Activated naive CD8-positive, alpha-beta T cell treated with anti-CD3 and anti-CD28 coated beads for 36 hours (primary cell): ENCODE measurements around the gene KCNJ16. TPM values are rescaled to one million over a fixed set of nuclear protein-coding genes. Genes with fewer than 3 reads are reported as not detected.

Experiments used
- DNase-seq: peaks from one replicate; pipeline ENCODE4 v3.0.0; 2021
- H3K27ac Mint-ChIP-seq: one replicate; pipeline ENCODE4 v1.8.0; 2022; ENCODE audit warnings: mild to moderate bottlenecking, moderate library complexity, mixed read lengths
- H3K27me3 Mint-ChIP-seq: one replicate; pipeline ENCODE4 v1.8.0; 2022; ENCODE audit warnings: mild to moderate bottlenecking, mixed read lengths
- H3K36me3 Mint-ChIP-seq: one replicate; pipeline ENCODE4 v1.8.0; 2021; ENCODE audit warnings: mild to moderate bottlenecking, mixed read lengths
- H3K4me1 Mint-ChIP-seq: one replicate; pipeline ENCODE4 v1.8.0; 2021; ENCODE audit warnings: mixed read lengths
- H3K4me3 Mint-ChIP-seq: one replicate; pipeline ENCODE4 v1.8.0; 2022; ENCODE audit warnings: mild to moderate bottlenecking, moderate library complexity, mixed read lengths
- H3K9me3 Mint-ChIP-seq: one replicate; pipeline ENCODE4 v1.8.0; 2022; ENCODE audit warnings: mixed read lengths
- total RNA-seq, 2 experiments: library from RNA; stranded (reverse); gene quantifications; one replicate each; pipeline ENCODE4 v1.2.3, GENCODE V29; 2021

The KCNJ16 gene
- total RNA-seq, 2 experiments from 2014 or later, result not detected

- Mint-ChIP-seq H3K4me3 (no peak overlapping the region), H3K27ac (no peak overlapping the region), H3K36me3 (no peaks in the 10 kb centered on the region), H3K4me1 (no peaks in the 10 kb centered on the region), H3K9me3 (peaks cover 3% of the 10 kb centered on the region), H3K27me3 (peaks cover 3% of the 10 kb centered on the region)
- DNase-seq, result no peak
Observed at GRCh38 chr17:70121126-70121525, 46.1 kb downstream of the KCNJ16 start.

- H3K27me3 Mint-ChIP-seq, result peaks cover 3% of the 10 kb centered on the region
- DNase-seq, result no peak
- no peak overlapping the region for H3K4me3 Mint-ChIP-seq
- H3K27ac Mint-ChIP-seq, result no peak overlapping the region
- H3K36me3 Mint-ChIP-seq, result no peaks in the 10 kb centered on the region
- no peaks in the 10 kb centered on the region for H3K4me1 Mint-ChIP-seq
- H3K9me3 Mint-ChIP-seq, result no peaks in the 10 kb centered on the region
Observed at GRCh38 chr17:70123193-70123592, 48.2 kb downstream of the KCNJ16 start.

GRCh38 chr17:70124723-70125122 is 49.7 kb downstream of the KCNJ16 start:
- no peak overlapping the region for H3K27ac Mint-ChIP-seq
- H3K4me1 Mint-ChIP-seq, result no peaks in the 10 kb centered on the region
- no peak overlapping the region for H3K4me3 Mint-ChIP-seq

GRCh38 chr17:70127221-70127873 is 52.3 kb downstream of the KCNJ16 start:
- H3K36me3 Mint-ChIP-seq, result no peaks in the 10 kb centered on the region
- H3K27ac Mint-ChIP-seq, result no peak overlapping the region
- no peak overlapping the region for H3K4me3 Mint-ChIP-seq
- no peaks in the 10 kb centered on the region for H3K9me3 Mint-ChIP-seq
- H3K27me3 Mint-ChIP-seq, result peaks cover 3% of the 10 kb centered on the region
- H3K4me1 Mint-ChIP-seq, result no peaks in the 10 kb centered on the region
- no peak for DNase-seq

More at GRCh38 chr17:70124723-70125122, 49.7 kb downstream of the KCNJ16 start:
- Mint-ChIP-seq H3K36me3 (no peaks in the 10 kb centered on the region), H3K9me3 (no peaks in the 10 kb centered on the region), H3K27me3 (peaks cover 3% of the 10 kb centered on the region)
- DNase-seq, result no peak

GRCh38 chr17:70128727-70129238 is 53.8 kb downstream of the KCNJ16 start:
- no peaks in the 10 kb centered on the region for H3K9me3 Mint-ChIP-seq

GRCh38 chr17:70130289-70130688 is 55.3 kb downstream of the KCNJ16 start:
- H3K4me3 Mint-ChIP-seq, result no peak overlapping the region
- no peak for DNase-seq
- no peaks in the 10 kb centered on the region for H3K36me3 Mint-ChIP-seq
- H3K27ac Mint-ChIP-seq, result no peak overlapping the region
- H3K9me3 Mint-ChIP-seq, result no peaks in the 10 kb centered on the region
- H3K27me3 Mint-ChIP-seq, result peaks cover 6% of the 10 kb centered on the region
- H3K4me1 Mint-ChIP-seq, result no peaks in the 10 kb centered on the region

More at GRCh38 chr17:70128727-70129238, 53.8 kb downstream of the KCNJ16 start:
- no peaks in the 10 kb centered on the region for H3K27me3 Mint-ChIP-seq
- H3K27ac Mint-ChIP-seq, result no peak overlapping the region
- no peaks in the 10 kb centered on the region for H3K4me1 Mint-ChIP-seq
- no peaks in the 10 kb centered on the region for H3K36me3 Mint-ChIP-seq
- no peak for DNase-seq
- no peak overlapping the region for H3K4me3 Mint-ChIP-seq

GRCh38 chr17:70132505-70132904 is 57.5 kb downstream of the KCNJ16 start:
- Mint-ChIP-seq H3K27me3 (peaks cover 13% of the 10 kb centered on the region), H3K9me3 (no peaks in the 10 kb centered on the region)

GRCh38 chr17:70134042-70134441 is 59.0 kb downstream of the KCNJ16 start:
- H3K9me3 Mint-ChIP-seq, result no peaks in the 10 kb centered on the region
- H3K27ac Mint-ChIP-seq, result no peak overlapping the region
- H3K4me1 Mint-ChIP-seq, result peaks cover 17% of the 10 kb centered on the region
- H3K27me3 Mint-ChIP-seq, result peaks cover 13% of the 10 kb centered on the region
- H3K36me3 Mint-ChIP-seq, result no peaks in the 10 kb centered on the region
- no peak for DNase-seq
- H3K4me3 Mint-ChIP-seq, result no peak overlapping the region

More at GRCh38 chr17:70132505-70132904, 57.5 kb downstream of the KCNJ16 start:
- Mint-ChIP-seq H3K4me1 (peaks cover 9% of the 10 kb centered on the region), H3K4me3 (no peak overlapping the region), H3K36me3 (no peaks in the 10 kb centered on the region), H3K27ac (no peak overlapping the region)
- no peak for DNase-seq

GRCh38 chr17:70134777-70135176 is 59.8 kb downstream of the KCNJ16 start:
- peaks cover 17% of the 10 kb centered on the region for H3K4me1 Mint-ChIP-seq
- no peak overlapping the region for H3K4me3 Mint-ChIP-seq
- DNase-seq, result no peak
- H3K9me3 Mint-ChIP-seq, result no peaks in the 10 kb centered on the region
- no peak overlapping the region for H3K27ac Mint-ChIP-seq
- H3K36me3 Mint-ChIP-seq, result no peaks in the 10 kb centered on the region
- H3K27me3 Mint-ChIP-seq, result peaks cover 19% of the 10 kb centered on the region

GRCh38 chr17:70136131-70136530 is 61.1 kb downstream of the KCNJ16 start:
- Mint-ChIP-seq H3K4me3 (no peak overlapping the region), H3K36me3 (no peaks in the 10 kb centered on the region), H3K9me3 (no peaks in the 10 kb centered on the region), H3K4me1 (peaks cover 17% of the 10 kb centered on the region), H3K27ac (no peak overlapping the region), H3K27me3 (peaks cover 19% of the 10 kb centered on the region)
- DNase-seq, result no peak

GRCh38 chr17:70137451-70138230 is 62.6 kb downstream of the KCNJ16 start:
- peaks cover 19% of the 10 kb centered on the region for H3K27me3 Mint-ChIP-seq
- peak; percentile 23 for DNase-seq
- no peak overlapping the region for H3K4me3 Mint-ChIP-seq
- peaks cover 17% of the 10 kb centered on the region for H3K4me1 Mint-ChIP-seq
- H3K27ac Mint-ChIP-seq, result no peak overlapping the region
- H3K9me3 Mint-ChIP-seq, result no peaks in the 10 kb centered on the region
- no peaks in the 10 kb centered on the region for H3K36me3 Mint-ChIP-seq

- no peak for DNase-seq
- no peak overlapping the region for H3K4me3 Mint-ChIP-seq
- no peaks in the 10 kb centered on the region for H3K36me3 Mint-ChIP-seq
- H3K9me3 Mint-ChIP-seq, result no peaks in the 10 kb centered on the region
- peaks cover 22% of the 10 kb centered on the region for H3K27me3 Mint-ChIP-seq
- H3K27ac Mint-ChIP-seq, result no peak overlapping the region
- peaks cover 17% of the 10 kb centered on the region for H3K4me1 Mint-ChIP-seq
Observed at GRCh38 chr17:70138291-70138865, 63.4 kb downstream of the KCNJ16 start.

GRCh38 chr17:70139449-70139993 is 64.5 kb downstream of the KCNJ16 start:
- Mint-ChIP-seq H3K27ac (no peak overlapping the region), H3K9me3 (no peaks in the 10 kb centered on the region), H3K4me1 (peaks cover 17% of the 10 kb centered on the region), H3K36me3 (no peaks in the 10 kb centered on the region), H3K4me3 (no peak overlapping the region), H3K27me3 (peaks cover 21% of the 10 kb centered on the region)
- DNase-seq, result no peak

GRCh38 chr17:70144260-70144846 is 69.3 kb downstream of the KCNJ16 start:
- H3K36me3 Mint-ChIP-seq, result no peaks in the 10 kb centered on the region
- no peak overlapping the region for H3K27ac Mint-ChIP-seq
- H3K4me1 Mint-ChIP-seq, result no peaks in the 10 kb centered on the region
- no peak overlapping the region for H3K4me3 Mint-ChIP-seq
- H3K9me3 Mint-ChIP-seq, result no peaks in the 10 kb centered on the region
- DNase-seq, result no peak
- H3K27me3 Mint-ChIP-seq, result peaks cover 9% of the 10 kb centered on the region

GRCh38 chr17:70153210-70153609 is 78.2 kb downstream of the KCNJ16 start:
- no peaks in the 10 kb centered on the region for H3K9me3 Mint-ChIP-seq
- H3K27me3 Mint-ChIP-seq, result peaks cover 4% of the 10 kb centered on the region
- no peak for DNase-seq
- H3K4me1 Mint-ChIP-seq, result no peaks in the 10 kb centered on the region
- no peak overlapping the region for H3K27ac Mint-ChIP-seq
- H3K4me3 Mint-ChIP-seq, result no peak overlapping the region
- no peaks in the 10 kb centered on the region for H3K36me3 Mint-ChIP-seq
